Left ventricle myocardium inferior (tissue), 1 donor: ENCODE data around the gene COL23A1. TPM values are rescaled to one million over a fixed set of nuclear protein-coding genes. Genes with fewer than 3 reads are reported as not detected.

Source experiments
- DNase-seq: peaks from one replicate; pipeline ENCODE4 v3.0.0-alpha.2; 2020
- H3K27ac ChIP-seq: fragments of 200-600 bp; replicated peaks from 2 replicates; pipeline ENCODE4 v1.8.0; 2021
- H3K27me3 ChIP-seq: fragments of 200-600 bp; 2 replicates; pipeline ENCODE4 v1.8.0; 2021; ENCODE audit warnings: low read depth
- H3K36me3 ChIP-seq: fragments of 200-600 bp; 2 replicates; pipeline ENCODE4 v1.8.0; 2021
- H3K4me1 ChIP-seq: fragments of 200-600 bp; 2 replicates; pipeline ENCODE4 v1.8.0; 2021
- H3K4me3 ChIP-seq: fragments of 200-600 bp; 2 replicates; pipeline ENCODE4 v1.8.0; 2021; ENCODE audit warnings: mild to moderate bottlenecking, moderate library complexity
- H3K9me3 ChIP-seq: fragments of 200-600 bp; replicated peaks from 2 replicates; pipeline ENCODE4 v1.8.0; 2021
- CTCF ChIP-seq: fragments of 200-600 bp; IDR thresholded peaks from 2 replicates; pipeline ENCODE4 v1.8.0; 2021; ENCODE audit warnings: antibody characterized with exemption, mild to moderate bottlenecking, borderline replicate concordance
- intact Hi-C: fragments of 100-400 bp; cut with micrococcal nuclease; formaldehyde crosslinking; loops from one replicate; pipeline ENCODE4 v1.11.0; 2022
- total RNA-seq: library from RNA; stranded (reverse); fragmentation: NEBNext Ultra II Directional; extraction: Animal tissue kit (Norgen Biotek cat#: 25700); gene quantifications from one replicate; pipeline ENCODE4 v1.2.1, GENCODE V29; 2021
- donor health status: DM: no; HTN: yes; CAD: no; lungs with severe emphysema.

The COL23A1 gene
- total RNA-seq, 1 donor from 2014 or later: 27.4 TPM

DNA sequence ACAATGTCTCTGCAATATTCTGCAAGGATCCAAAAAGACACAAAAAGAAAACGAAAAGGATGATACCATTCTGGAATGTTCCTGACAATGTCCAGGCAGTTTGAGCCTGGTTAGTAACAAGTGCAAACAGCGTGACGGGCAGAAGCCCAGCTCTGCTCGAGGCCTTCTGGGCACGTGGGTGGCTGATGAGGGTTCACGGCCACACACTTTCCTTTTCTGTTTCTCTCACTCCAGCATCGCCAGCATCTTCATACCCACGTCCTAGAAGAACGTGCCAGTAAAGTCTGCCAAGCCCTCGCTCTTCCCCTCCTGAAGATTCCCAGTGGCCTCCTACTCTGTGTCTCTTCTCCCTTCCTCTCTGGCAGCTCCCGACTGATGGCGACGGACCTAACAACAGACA lies 36.7 kb downstream of the COL23A1 start:
- Histone ChIP-seq H3K27ac (no peak overlapping the region), H3K9me3 (no peaks in the 10 kb centered on the region), H3K4me1 (peaks cover 7% of the 10 kb centered on the region), H3K27me3 (no peaks in the 10 kb centered on the region), H3K36me3 (no peaks in the 10 kb centered on the region), H3K4me3 (no peak overlapping the region)
- DNase-seq: no peak
- intact Hi-C loops: loop anchor here (10.0 kb wide), 1 partner anchor 269 kb away; no protein-coding TSS in a partner anchor
- TF ChIP-seq CTCF: no peak

- TF ChIP-seq CTCF: no peak
- intact Hi-C loops: loop anchor here (10.0 kb wide), 1 partner anchor 267 kb away; no protein-coding TSS in a partner anchor
- Histone ChIP-seq H3K27ac (no peak overlapping the region), H3K27me3 (peaks cover 6% of the 10 kb centered on the region), H3K36me3 (no peaks in the 10 kb centered on the region), H3K9me3 (no peaks in the 10 kb centered on the region), H3K4me1 (peaks cover 16% of the 10 kb centered on the region), H3K4me3 (no peak overlapping the region)
- DNase-seq: no peak
Measured at GRCh38 chr5:178551468-178551867, 38.7 kb downstream of the COL23A1 start.

- intact Hi-C loops: loop anchor here (10.0 kb wide), 1 partner anchor 266 kb away; no protein-coding TSS in a partner anchor
- peak; percentile 61 for TF ChIP-seq CTCF
Measured at GRCh38 chr5:178551059-178551458, 39.1 kb downstream of the COL23A1 start.

DNA sequence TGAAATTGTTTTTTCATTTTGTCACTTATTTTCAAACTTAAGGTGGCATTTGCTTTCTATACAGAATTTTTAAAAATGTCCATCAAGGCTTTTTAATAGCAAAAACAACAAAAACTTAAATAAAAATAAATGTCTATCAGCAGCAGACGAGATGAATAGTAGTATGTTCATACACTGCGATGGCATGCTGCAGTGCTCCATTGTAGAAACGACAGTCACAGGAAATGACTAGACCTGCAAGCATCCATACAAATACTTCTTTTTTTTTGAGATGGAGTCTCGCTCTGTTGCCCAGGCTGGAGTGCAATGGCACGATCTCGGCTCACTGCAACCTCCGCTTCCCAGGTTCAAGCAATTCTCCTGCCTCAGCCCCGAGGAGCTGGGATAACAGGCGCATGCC lies 41.4 kb downstream of the COL23A1 start:
- Histone ChIP-seq H3K27me3 (peaks cover 6% of the 10 kb centered on the region), H3K36me3 (no peaks in the 10 kb centered on the region), H3K9me3 (no peaks in the 10 kb centered on the region), H3K4me3 (no peak overlapping the region), H3K4me1 (peaks cover 40% of the 10 kb centered on the region), H3K27ac (no peak overlapping the region)
- TF ChIP-seq CTCF: no peak
- intact Hi-C loops: no loop called here
- DNase-seq: no peak

More at GRCh38 chr5:178551059-178551458, 39.1 kb downstream of the COL23A1 start:
- H3K27ac ChIP-seq: no peak overlapping the region
- H3K27me3 ChIP-seq: peaks cover 6% of the 10 kb centered on the region
- peaks cover 20% of the 10 kb centered on the region for H3K4me1 ChIP-seq
- H3K36me3 ChIP-seq: no peaks in the 10 kb centered on the region
- no peak for DNase-seq
- H3K9me3 ChIP-seq: no peaks in the 10 kb centered on the region
- H3K4me3 ChIP-seq: no peak overlapping the region

DNA sequence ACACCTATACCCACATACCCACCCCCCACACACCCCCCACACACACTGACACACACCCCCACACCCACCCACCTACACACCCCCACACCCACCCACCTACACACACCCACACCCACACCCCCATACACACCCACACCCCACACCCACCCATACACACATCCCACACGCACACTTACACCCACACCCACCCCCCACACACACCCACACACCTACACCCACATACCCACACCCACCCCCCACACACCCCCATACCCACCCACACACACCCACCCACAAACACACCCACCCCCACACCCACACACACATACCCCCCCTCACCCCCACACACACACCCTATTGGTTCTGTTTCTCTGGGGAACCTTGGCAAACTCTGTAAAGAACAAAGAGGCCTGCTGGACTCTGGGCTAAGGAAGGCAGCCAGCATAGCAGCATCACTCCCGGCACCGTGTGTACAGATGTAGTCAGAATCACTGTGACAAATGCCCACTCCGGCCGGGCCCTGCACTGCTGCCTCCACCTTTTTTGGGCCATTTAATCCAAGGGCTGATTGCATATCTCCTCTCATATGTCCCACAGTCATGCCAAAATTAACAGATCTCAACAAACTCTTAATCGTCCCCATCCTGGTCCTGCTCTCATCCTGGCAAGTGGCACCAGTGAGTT lies 42.3 kb downstream of the COL23A1 start:
- H3K36me3 ChIP-seq: no peaks in the 10 kb centered on the region
- peak overlapping the region; percentile 64 for H3K27ac ChIP-seq
- no peak for DNase-seq
- H3K4me3 ChIP-seq: no peak overlapping the region
- peaks cover 49% of the 10 kb centered on the region for H3K4me1 ChIP-seq
- no peak for TF ChIP-seq CTCF
- no peaks in the 10 kb centered on the region for H3K9me3 ChIP-seq
- H3K27me3 ChIP-seq: peaks cover 6% of the 10 kb centered on the region
- intact Hi-C loops: no loop called here
